GM21526 (cell line): ENCODE data around the gene PRR35.

Experiments
- ATAC-seq: cut with Tn5 transposase; IDR thresholded peaks from one replicate; pipeline ENCODE4 v1.9.1; 2021; ENCODE audit warnings: moderate library complexity; ENCODE audit not compliant: unreplicated experiment, low FRiP score

The PRR35 gene

GRCh38 chr16:578232-578869 is 18.2 kb downstream of the PRR35 start:
- no peak for ATAC-seq

DNA sequence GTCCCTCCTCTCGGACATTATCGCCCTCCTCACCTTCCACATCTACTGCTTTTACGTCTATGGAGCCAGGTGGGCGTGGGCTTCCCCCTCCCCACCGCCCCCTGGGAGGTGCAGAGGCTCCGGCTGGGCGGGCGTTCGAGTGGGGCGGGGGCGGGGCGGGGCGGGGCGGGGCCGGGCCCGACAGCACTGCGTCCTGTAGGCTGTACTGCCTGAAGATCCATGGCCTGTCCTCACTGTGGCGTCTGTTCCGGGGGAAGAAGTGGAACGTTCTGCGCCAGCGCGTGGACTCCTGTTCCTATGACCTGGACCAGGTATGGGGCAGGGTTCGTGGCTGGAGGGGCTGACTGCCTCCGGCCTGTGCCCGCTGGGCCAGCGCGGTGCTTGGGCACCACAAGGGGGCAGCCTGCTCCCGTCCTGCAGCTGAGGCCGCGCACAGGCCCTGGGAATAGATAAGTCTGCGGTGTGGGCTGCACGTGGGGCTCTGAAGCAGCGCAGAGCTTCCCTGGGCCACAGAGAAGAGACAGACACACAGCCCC is 18.7 kb downstream of the PRR35 start:
- no peak for ATAC-seq

- ATAC-seq, result no peak
Measured at GRCh38 chr16:580141-580945, 20.1 kb downstream of the PRR35 start.

DNA sequence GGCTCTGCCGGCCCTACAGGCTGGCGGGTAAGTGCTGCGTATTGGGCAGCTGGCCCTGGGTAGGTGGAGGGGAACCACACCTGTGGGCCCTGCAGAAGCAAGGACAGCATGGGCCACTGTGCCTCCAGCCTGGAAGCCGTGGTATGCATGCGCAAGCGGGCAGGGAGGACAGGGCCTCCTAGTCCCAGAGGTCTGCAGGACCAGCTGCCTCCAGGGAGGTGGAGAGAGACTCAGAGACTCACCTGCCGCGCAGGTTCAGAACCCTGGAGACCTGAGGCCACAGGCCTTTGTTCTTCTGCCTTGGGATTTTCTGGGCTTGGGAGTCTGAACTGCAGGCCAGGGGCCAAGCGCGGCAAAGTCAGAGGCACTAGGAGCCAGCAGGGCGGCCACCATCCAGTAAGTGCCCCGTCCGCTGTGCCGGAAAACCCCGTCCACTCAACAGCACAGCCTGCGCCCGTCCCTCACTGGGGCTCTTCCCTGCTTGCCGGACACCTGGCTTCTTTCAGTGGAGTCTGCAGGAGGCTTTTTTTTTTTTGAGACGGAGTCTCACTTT is 20.8 kb downstream of the PRR35 start:
- no peak for ATAC-seq

DNA sequence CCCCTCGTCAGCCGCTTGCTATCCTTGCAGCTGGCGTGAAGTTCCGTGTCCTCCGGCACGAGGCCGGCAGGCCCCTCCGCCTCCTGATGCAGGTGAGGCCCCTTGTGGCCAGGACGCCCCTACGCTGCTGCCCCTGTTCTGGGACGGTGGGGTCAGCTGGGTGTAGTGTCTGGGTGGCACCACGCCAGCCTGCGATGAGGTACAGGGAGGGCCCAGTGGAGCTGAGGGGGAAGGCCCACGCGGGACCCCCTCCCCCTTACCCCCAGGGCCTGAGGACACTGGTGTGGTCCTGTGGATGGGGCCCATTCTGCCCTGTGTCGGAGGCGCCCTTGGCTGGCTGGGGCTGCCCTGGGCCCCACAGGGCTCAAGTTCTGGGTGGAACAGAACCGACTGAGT is 22.0 kb downstream of the PRR35 start:
- ATAC-seq, result no peak

DNA sequence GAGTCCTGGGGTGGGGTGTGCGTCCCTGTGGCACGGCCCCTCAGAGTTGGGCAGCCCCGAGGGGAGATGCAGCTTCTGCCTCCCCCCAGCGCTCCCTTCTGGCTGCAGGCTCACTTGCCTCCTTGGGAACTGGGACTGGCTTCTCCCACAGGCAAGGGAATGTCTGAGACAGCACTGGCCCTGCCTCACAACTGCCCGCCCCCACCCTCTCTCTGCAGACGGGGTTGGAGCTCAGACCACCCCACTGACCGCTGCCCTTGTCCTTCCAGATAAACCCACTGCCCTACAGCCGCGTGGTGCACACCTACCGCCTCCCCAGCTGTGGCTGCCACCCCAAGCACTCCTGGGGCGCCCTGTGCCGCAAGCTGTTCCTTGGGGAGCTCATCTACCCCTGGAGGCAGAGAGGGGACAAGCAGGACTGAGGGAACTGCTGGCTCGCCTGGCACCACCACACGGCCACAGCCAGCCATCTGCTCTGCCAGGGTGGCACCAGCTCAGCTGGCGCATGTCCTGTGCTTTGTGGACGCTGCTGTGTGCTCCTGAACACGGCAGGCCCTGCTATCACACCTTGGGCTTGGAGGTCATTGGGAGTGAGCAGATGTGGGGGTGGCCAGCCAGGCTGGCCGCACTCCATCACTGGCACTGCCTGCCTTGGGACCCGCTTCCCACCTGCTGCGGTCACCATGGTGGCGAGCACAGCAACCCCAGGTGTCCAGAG is 22.6 kb downstream of the PRR35 start:
- ATAC-seq, result no peak

DNA sequence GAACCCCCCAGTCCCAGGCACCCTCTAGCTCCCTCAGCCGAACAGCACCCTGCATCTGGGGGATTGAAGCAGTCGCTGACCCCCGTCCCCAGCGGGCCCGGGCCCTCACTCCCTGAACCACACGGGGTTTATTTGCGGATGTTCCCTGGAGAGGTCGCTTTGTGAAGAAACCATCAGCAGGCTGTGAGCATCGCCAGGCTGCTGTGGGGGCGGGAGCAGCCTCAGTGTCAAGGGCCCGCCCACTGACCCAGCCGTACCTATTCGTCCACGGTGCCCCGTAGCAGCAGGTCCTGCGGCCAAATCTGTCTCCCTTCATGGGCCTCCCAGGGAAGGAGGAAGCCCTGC is 23.2 kb downstream of the PRR35 start:
- ATAC-seq, result no peak

- ATAC-seq, result no peak
Measured at GRCh38 chr16:583815-584591, 23.8 kb downstream of the PRR35 start.

DNA sequence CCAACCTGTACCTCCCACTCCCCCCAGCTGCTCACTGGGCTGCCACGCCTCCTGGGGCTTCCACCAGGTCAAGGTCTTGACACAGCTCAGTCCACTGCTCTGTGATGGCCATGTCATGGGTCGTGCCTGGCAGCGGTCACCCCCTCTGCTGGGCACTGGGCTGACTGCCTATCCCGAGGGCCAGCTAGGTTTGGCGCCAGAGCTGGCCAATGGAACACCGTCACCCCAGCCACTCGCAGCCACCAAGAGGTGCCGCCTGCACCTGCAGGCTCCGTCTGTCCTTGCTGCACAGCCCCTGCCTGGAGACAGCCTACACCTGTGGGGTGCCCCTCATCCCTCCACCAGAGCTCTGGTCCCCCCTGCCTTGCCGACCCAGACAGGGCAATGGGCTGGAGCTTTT is 25.2 kb downstream of the PRR35 start:
- ATAC-seq, result no peak

DNA sequence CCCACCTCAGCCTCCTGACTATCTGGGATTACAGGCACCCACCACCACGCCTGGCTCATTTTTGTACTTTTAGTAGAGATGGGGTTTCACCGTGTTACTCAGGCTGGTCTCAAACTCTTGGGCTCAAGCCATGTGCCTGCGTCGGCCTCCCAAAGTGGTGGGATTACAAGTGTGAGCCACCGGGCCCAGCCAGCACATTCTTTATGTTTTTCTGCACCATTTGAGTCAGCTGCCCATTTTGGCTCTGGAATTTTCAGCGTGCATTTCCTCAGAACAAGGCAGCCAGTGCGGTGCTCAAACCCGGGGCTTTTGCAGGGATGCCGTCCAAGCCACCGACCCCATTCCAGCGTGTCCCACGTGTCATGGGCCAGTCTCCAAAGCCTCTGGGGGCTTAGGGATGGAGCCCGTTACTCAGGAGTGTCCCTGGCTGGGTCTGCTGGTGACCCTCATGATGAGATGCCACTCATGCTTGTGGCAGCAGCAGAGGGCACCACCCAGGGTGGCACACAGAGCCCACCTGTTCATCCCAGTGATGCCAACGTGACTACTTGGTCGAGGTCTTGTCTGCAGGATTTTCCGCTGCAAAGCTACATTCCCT is 26.0 kb downstream of the PRR35 start:
- ATAC-seq, result no peak

DNA sequence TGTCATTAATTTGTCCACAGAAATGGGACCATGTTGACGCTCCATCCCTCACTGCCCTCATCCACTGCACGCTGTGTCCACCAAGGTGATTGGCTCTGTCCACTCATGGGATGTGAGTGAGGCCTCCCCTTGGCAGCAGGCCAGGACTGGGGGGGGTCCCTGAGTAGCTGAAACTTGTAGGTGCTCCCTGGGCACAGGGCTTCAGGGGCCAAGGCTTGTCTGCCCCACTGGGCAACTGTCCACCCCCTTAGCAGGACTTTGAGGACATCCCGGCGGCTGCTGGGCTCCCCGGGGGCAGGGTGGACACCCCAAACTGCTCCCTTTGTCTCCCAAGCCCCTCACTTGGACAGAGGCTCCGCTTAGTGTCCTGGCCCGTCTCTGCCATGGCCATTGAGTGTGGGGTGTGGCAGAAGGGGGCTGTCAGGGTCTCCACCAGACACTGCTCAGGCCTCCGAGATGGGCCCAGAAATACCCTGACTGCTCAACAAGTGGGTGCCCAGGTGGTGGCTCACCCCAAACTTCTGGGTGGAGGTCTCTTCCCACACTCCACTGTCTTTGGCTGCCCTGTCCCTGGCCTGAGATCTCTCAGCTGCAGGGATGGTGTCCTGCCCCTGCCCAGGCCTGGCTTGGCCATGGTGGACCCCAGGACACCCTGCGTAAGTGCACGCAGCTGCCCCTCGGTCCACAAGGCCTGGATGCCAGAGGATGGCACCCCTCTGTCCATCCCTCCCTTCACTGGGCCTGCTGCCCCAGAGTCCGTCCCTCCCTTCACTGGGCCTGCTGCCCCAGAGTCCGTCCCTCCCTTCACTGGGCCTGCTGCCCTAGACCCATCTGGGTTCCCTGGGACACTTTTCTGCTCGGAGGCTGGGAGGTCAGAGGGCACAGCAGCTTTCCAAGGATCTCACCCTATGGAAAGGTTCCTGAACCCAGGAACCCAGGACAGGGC is 26.7 kb downstream of the PRR35 start:
- ATAC-seq, result no peak

GRCh38 chr16:588639-588888 is 28.4 kb downstream of the PRR35 start:
- ATAC-seq, result peak; percentile 7

DNA sequence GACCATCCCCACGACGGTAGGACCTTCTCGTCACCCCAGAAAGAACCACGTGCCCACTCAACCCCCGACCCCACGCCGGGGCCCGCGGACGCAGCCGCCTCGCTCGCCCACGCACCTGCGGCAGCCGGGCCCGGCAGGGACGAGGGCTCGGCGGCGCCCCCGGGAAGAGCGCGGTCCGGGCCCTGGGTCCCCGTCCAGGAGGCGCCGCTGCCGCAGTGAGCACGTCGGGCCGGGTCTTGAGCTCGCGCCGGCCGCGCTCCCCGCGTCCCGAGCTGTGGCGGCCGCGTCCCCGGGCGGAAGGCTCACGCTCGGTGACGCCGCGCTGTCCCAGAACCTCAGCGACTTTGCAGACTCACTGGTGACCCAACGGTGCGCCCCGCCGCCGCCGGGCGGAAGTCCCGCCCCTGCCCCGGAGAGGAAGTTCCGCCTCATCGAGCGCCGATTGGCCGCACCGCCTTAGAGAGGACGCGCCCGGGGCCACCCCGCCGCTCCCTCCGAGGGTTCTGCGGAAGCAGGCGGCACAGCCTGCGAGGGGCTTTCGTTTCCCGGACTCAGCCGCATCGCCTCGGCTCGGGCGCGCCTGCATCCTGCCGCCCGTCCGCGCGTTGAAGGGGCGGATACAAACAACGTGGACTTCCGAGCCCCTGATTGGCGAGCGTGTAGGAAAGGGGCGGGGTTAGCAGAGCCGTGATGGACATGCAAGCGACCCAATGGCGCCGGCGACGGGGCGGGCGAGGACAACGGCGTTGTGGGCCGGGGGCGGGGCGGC is 28.9 kb downstream of the PRR35 start:
- ATAC-seq, result peak; percentile 59

GRCh38 chr16:589658-590187 is 29.5 kb downstream of the PRR35 start, which contains the start of gene RAB40C:
Gene RAB40C, plus strand, starts transcription at chr16:590066. Its CDS starts 226 bp downstream, at chr16:590292.
- ATAC-seq, result peak; percentile 71

- ATAC-seq, result no peak
Measured at GRCh38 chr16:590188-590814, 30.1 kb downstream of the PRR35 start.

DNA sequence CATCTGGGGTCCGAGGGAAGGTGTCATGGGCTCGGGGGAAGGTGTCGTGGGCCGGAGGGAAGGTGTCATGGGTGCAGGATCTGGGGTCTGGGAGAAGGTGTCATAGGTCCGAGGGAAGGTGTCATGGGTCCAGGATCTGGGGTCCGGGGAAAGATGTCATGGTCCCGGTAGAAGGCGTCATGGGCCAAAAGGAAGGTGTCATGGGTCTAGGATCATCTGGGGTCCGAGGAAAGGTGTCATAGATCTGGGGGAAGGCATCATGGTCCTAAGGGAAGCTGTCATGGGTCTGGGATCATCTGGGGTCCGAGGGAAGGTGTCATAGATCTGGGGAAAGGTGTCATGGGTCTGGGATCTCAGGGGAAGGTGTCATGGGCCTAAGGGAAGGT is 30.6 kb downstream of the PRR35 start:
- no peak for ATAC-seq

DNA sequence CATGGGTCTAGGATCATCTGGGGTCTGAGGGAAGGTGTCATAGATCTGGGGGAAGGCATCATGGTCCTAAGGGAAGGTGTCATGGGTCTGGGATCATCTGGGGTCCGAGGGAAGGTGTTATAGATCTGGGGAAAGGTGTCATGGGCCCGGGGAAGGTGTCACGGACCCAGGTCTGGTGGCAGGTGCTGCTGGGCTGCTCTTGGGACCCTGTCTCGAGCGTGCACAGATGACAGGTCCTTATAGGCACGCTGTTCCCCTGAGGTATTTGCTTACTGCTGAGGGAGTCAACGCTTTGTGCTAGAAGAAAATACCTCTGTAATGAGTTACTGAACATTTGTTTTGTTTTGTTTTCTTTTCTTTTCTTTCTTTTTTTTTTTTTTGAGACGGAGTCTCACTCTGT is 31.0 kb downstream of the PRR35 start:
- no peak for ATAC-seq
